Right ventricle myocardium inferior (tissue), 1 donor: ENCODE results near the gene SMIM8. TPM values are rescaled to one million over a fixed set of nuclear protein-coding genes. Genes with fewer than 3 reads are reported as not detected.

Experiments
- ATAC-seq: fragments of 200-7000 bp; cut with Tn5 transposase; one replicate; pipeline ENCODE4 v1.9.1; 2020; ENCODE audit warnings: mild to moderate bottlenecking, moderate library complexity
- DNase-seq: peaks from one replicate; pipeline ENCODE4 v3.0.0; 2021; ENCODE audit errors: missing footprints
- intact Hi-C: fragments of 100-400 bp; cut with DNase I; formaldehyde crosslinking; loops from one replicate; pipeline ENCODE4 v1.11.0; 2022
- total RNA-seq: library from RNA; stranded (reverse); fragmentation: NEBNext Ultra II Directional; extraction: Animal tissue kit (Norgen Biotek cat#: 25700); gene quantifications from one replicate; pipeline ENCODE4 v1.2.1, GENCODE V29; 2021
- donor health status: DM: no; HTN: yes; CAD: no; lungs with severe emphysema.

Gene SMIM8
- total RNA-seq, 1 donor from 2014 or later: 10.9 TPM

GRCh38 chr6:87373377-87373776 is 51.0 kb downstream of the SMIM8 start:
- ATAC-seq: no peak
- intact Hi-C loops: no loop called here
- DNase-seq: no peak

- intact Hi-C loops: no loop called here
- no peak for DNase-seq
- ATAC-seq: no peak
Measured at GRCh38 chr6:87375315-87375714, 52.9 kb downstream of the SMIM8 start.

- ATAC-seq: no peak
- DNase-seq: no peak
- intact Hi-C loops: no loop called here
Measured at GRCh38 chr6:87376643-87377042, 54.3 kb downstream of the SMIM8 start.

GRCh38 chr6:87378947-87379346 is 56.6 kb downstream of the SMIM8 start:
- intact Hi-C loops: no loop called here
- no peak for DNase-seq
- no peak for ATAC-seq

GRCh38 chr6:87382861-87383260 is 60.5 kb downstream of the SMIM8 start:
- intact Hi-C loops: no loop called here
- ATAC-seq (no peak), DNase-seq (no peak)

- ATAC-seq: no peak
- no peak for DNase-seq
- intact Hi-C loops: no loop called here
Measured at GRCh38 chr6:87384038-87384437, 61.6 kb downstream of the SMIM8 start.

GRCh38 chr6:87384449-87384848 is 62.1 kb downstream of the SMIM8 start:
- no peak for DNase-seq
- no peak for ATAC-seq
- intact Hi-C loops: no loop called here

GRCh38 chr6:87391334-87391733 is 68.9 kb downstream of the SMIM8 start:
- intact Hi-C loops: no loop called here
- ATAC-seq (no peak), DNase-seq (no peak)

Other genes starting within 250 kb of the SMIM8 start
- gene CGA, start 227.5 kb upstream of the SMIM8 start, total RNA-seq: 0.49 TPM
- gene ZNF292, start 167.0 kb upstream of the SMIM8 start, total RNA-seq: 35.0 TPM
- gene GJB7, start 6.7 kb downstream of the SMIM8 start, total RNA-seq: not detected
- 1.4 TPM for gene C6orf163, start 22.2 kb downstream of the SMIM8 start, total RNA-seq
- gene CFAP206, start 85.4 kb downstream of the SMIM8 start, total RNA-seq: 0.11 TPM
- 10.9 TPM for gene SLC35A1, start 150.4 kb downstream of the SMIM8 start, total RNA-seq